Coronary artery (tissue), 2 donors: Measurements from ENCODE around the gene PRKN.
A peak's percentile ranks its signal among the peaks of the same experiment; 100 is the strongest.

Source experiments
- DNase-seq: peaks from one replicate; pipeline ENCODE4 v3.0.0-alpha.2; 2017; ENCODE audit warnings: low spot score
- H3K27ac ChIP-seq, 2 donors: fragments of 200-600 bp; sonication (generic); one replicate each; pipeline ENCODE4 v1.5.1; 2016 to 2019
- H3K4me3 ChIP-seq: fragments of 200-600 bp; sonication (generic); 2 replicates; pipeline ENCODE4 v1.5.1; 2016; ENCODE audit warnings: mild to moderate bottlenecking, moderate library complexity
- CTCF ChIP-seq: fragments of 200-600 bp; sonication (generic); IDR thresholded peaks from one replicate; pipeline ENCODE4 v1.5.1; 2019; ENCODE audit warnings: antibody characterized with exemption

The PRKN gene

DNA sequence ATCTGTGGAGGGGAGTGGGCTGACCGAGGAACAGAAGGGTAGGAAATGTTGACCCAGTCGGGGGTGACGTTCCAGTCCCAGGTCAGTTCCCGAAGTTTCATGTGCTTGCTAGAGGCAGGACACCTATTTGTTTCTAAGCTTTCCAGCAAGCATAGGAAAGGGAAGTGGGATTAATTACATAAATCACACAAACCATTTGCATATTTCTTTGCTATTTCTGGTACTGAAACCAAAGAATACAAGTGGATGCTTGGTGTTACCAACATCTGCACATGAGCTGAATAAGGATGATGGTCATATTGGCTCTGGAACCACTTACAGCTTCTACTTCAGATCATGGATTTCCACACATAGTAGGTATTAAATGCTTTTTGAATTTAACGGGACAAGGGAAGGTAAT lies 546.5 kb downstream of the PRKN start:
- no peak for DNase-seq
- no peak for TF ChIP-seq CTCF
- Histone ChIP-seq H3K27ac (no peak overlapping the region), H3K4me3 (no peak overlapping the region)

DNA sequence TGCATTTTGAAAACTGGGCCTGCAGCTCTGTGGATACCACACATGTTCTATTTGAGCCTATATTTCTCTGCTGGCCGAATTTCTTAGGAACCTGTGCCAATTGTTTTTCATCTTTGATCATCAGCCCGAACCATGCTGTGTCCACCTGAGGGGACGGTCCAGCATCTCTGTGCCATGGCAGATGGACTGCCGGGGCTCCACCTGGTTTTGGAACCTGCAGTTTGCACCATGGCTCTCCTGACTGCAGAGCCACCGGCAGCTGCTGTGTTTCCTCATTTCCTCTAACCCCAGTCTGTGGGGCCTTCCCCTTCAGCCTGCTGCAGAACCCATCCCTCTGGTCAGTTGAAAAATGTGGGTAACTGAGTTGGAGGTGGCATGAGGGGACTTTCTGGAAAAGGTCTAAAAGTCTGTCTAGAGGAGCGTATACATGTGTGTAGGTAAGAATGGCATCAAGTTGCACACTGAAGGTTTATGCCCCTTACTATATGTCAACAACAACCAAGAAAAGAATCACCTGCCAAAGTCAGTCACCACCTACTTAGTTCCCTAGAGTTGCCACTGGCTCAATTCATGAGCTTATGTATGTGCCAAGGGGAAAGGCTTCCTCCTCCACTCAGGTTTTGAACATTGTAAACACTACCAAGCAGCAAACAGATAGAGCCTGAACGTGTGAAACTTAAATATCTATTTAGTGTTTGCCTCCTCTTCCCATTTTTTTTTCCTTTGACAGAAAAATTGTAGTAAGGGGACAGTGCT lies 548.2 kb downstream of the PRKN start:
- Histone ChIP-seq H3K4me3 (no peak overlapping the region), H3K27ac (no peak overlapping the region)
- no peak for DNase-seq
- TF ChIP-seq CTCF, result no peak

DNA sequence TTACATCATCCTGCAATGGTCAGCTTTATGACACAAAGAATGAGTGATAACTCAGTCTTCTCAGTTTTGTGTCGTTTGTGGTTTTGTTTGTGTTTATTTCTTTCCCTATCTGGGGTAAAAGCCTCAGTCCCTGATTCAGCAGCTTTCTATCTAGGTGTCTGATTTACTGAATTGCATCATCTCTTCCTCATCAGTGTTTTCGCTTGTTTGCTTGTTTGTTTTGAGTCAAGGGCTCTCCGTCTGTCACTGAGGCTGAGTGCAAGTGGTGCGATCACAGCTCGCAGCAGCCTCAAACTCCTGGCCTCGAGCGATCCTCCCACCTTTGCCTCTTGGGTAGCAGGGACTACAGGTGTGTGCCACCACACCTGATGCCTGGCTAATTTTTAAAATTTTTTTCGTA lies 548.9 kb downstream of the PRKN start:
- no peak for TF ChIP-seq CTCF
- H3K27ac ChIP-seq, result no peak overlapping the region
- DNase-seq, result no peak

GRCh38 chr6:162178266-162178665 lies 549.3 kb downstream of the PRKN start:
- Histone ChIP-seq H3K27ac (no peak overlapping the region), H3K4me3 (no peak overlapping the region)
- DNase-seq, result no peak
- TF ChIP-seq CTCF, result no peak

More for the DNA sequence above, 548.9 kb downstream of the PRKN start:
- no peak overlapping the region for H3K4me3 ChIP-seq

DNA sequence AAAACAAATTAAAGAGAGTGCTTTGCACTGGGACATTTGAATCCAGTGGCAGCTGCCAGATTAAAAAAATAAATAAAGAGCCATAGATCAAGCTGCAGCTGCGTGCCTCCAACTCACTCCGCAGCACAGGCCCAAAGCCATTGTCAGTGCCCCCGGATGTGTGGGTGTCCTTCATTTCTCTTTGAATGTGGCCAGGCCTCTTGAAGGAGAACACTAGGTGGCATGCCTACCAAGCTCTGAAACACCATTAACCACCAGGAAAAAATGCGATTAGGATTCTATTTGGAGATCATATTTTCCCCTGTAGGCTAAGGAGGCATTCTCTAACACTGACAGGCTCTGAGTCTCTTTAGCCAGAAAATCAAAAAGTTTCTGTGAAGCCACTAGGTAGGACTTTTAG lies 549.8 kb downstream of the PRKN start:
- Histone ChIP-seq H3K4me3 (no peak overlapping the region), H3K27ac (no peak overlapping the region)
- no peak for DNase-seq
- peak; percentile 20 for TF ChIP-seq CTCF

- Histone ChIP-seq H3K27ac (no peak overlapping the region), H3K4me3 (no peak overlapping the region)
- no peak for DNase-seq
- no peak for TF ChIP-seq CTCF
Measured at GRCh38 chr6:162173466-162173865, 554.1 kb downstream of the PRKN start.

DNA sequence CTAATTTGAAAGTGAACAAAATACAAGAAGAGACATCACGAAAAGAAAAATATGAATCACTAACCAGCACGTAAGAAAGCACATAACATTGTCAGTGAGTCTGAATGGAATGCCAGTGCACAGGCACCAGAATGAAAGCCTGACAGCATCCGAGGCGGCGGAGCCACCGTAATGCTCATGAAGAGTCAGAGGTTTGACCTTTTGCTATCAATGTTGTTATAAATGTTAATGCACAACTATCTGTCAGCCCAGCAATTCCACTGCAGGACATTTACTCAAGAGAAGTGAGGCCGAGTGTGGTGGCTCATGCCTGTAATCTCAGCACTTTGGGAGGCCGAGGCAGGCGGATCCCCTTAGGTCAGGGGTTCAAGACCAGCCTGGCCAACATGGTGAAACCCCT lies 562.1 kb downstream of the PRKN start:
- Histone ChIP-seq H3K27ac (no peak overlapping the region), H3K4me3 (no peak overlapping the region)
- DNase-seq, result no peak
- TF ChIP-seq CTCF, result no peak
